H1 (cell line): ENCODE data around the gene FXYD7.

Experiments
- BRCA1 ChIP-seq: IDR thresholded peaks from 2 replicates; pipeline ENCODE4 v1.6.1; 2012; ENCODE audit warnings: low read depth, low read length, improper control_type of control experiment
- CTCF ChIP-seq, 3 experiments: IDR thresholded peaks; 1 replicate in 2 of 3; 2 replicates in 1 of 3; pipeline versions ENCODE4 v1.5.1 to v1.6.1; 2011; ENCODE audit warnings: low read length in 3 of 3, mild to moderate bottlenecking in 3 of 3, inconsistent platforms in 2 of 3, low read depth in 1 of 3, moderate library complexity in 1 of 3; ENCODE audit not compliant: insufficient read depth in 1 of 3; ENCODE audit errors: control extremely low read depth in 1 of 3
- EGR1 ChIP-seq: IDR thresholded peaks from 2 replicates; pipeline ENCODE4 v1.6.1; 2011; ENCODE audit warnings: low read depth, low read length, borderline replicate concordance
- EP300 ChIP-seq, 2 experiments: IDR thresholded peaks; 1 replicate in 1 of 2; 2 replicates in 1 of 2; pipeline ENCODE4 v1.6.1; 2011 to 2012; ENCODE audit warnings: low read depth in 2 of 2, low read length in 2 of 2, mild to moderate bottlenecking in 2 of 2, borderline replicate concordance in 1 of 2, inconsistent platforms in 1 of 2, moderate library complexity in 1 of 2
- EZH2 ChIP-seq: fragments of 200-600 bp; sonication (generic); IDR thresholded peaks from 2 replicates; pipeline ENCODE4 v1.7.1; 2012; ENCODE audit warnings: low read depth, mild to moderate bottlenecking, moderate library complexity, low read length, inconsistent platforms; ENCODE audit not compliant: severe bottlenecking
- KDM5A ChIP-seq: fragments of 200-600 bp; IDR thresholded peaks from 2 replicates; pipeline ENCODE4 v1.7.1; 2012; ENCODE audit warnings: mild to moderate bottlenecking, low read length, inconsistent platforms, mixed read lengths
- PHF8 ChIP-seq: fragments of 200-600 bp; sonication (generic); conservative IDR thresholded peaks from 2 replicates; pipeline ENCODE4 v1.7.1; 2012; ENCODE audit warnings: low read depth, mild to moderate bottlenecking, inconsistent platforms, low read length, moderate library complexity
- POLR2A ChIP-seq, 2 experiments: IDR thresholded peaks; 1 replicate in 1 of 2; 2 replicates in 1 of 2; pipeline ENCODE4 v1.6.1; 2011; ENCODE audit warnings: low read depth in 2 of 2, low read length in 2 of 2, mild to moderate bottlenecking in 2 of 2; ENCODE audit errors: control extremely low read depth in 1 of 2
- POLR2AphosphoS5 ChIP-seq: IDR thresholded peaks from 2 replicates; pipeline ENCODE4 v1.6.1; 2011; ENCODE audit warnings: low read depth, low read length
- POU5F1 ChIP-seq: IDR thresholded peaks from 2 replicates; pipeline ENCODE4 v1.6.1; 2011; ENCODE audit warnings: low read depth, mild to moderate bottlenecking, low read length, moderate library complexity
- SIN3A ChIP-seq, 2 experiments: IDR thresholded peaks in 1 of 2; conservative IDR thresholded peaks in 1 of 2; 2 replicates each; pipeline ENCODE4 v1.6.1; 2011 to 2012; ENCODE audit warnings: low read length in 2 of 2, improper control_type of control experiment in 1 of 2, low read depth in 1 of 2, mild to moderate bottlenecking in 1 of 2
- SIX5 ChIP-seq: IDR thresholded peaks from 2 replicates; pipeline ENCODE4 v1.6.1; 2011; ENCODE audit warnings: mild to moderate bottlenecking, low read depth, low read length
- SP2 ChIP-seq: IDR thresholded peaks from 2 replicates; pipeline ENCODE4 v1.6.1; 2012; ENCODE audit warnings: mild to moderate bottlenecking, low read length, inconsistent platforms

GRCh38 chr19:35127871-35128270 lies 15.2 kb upstream of the FXYD7 start:
- TF ChIP-seq CTCF (IDR thresholded peaks at IDR 0.05; ENCODE audit: control extremely low read depth in 1 of 3, insufficient read depth in 1 of 3, low read depth in 1 of 3, low read length in 3 of 3) (no peak), POLR2A (IDR thresholded peaks at IDR 0.05; ENCODE audit: control extremely low read depth in 1 of 2, low read depth in 2 of 2, low read length in 2 of 2) (no peak), SIX5 (no peak), BRCA1 (no peak), SP2 (no peak), EGR1 (no peak), POLR2AphosphoS5 (no peak), SIN3A (conservative IDR thresholded peaks at IDR 0.05 in 1 of 2, IDR thresholded peaks at IDR 0.05 in 1 of 2; ENCODE audit: low read depth in 1 of 2, low read length in 2 of 2) (no peak), EP300 (IDR thresholded peaks at IDR 0.05; ENCODE audit: borderline replicate concordance in 1 of 2, low read depth in 2 of 2, low read length in 2 of 2) (no peak), POU5F1 (no peak), PHF8 (no peak), KDM5A (no peak), EZH2 (no peak)
